Measurements from ENCODE around the gene ACER1. TPM values are rescaled to one million over a fixed set of nuclear protein-coding genes. Genes with fewer than 3 reads are reported as not detected.
A peak's percentile ranks its signal among the peaks of the same experiment; 100 is the strongest.

ACER1 gene
- total and polyA plus RNA-seq, 9 donors: 0.15 to 0.37 (median 0.29) TPM; not detected in 5

DNA sequence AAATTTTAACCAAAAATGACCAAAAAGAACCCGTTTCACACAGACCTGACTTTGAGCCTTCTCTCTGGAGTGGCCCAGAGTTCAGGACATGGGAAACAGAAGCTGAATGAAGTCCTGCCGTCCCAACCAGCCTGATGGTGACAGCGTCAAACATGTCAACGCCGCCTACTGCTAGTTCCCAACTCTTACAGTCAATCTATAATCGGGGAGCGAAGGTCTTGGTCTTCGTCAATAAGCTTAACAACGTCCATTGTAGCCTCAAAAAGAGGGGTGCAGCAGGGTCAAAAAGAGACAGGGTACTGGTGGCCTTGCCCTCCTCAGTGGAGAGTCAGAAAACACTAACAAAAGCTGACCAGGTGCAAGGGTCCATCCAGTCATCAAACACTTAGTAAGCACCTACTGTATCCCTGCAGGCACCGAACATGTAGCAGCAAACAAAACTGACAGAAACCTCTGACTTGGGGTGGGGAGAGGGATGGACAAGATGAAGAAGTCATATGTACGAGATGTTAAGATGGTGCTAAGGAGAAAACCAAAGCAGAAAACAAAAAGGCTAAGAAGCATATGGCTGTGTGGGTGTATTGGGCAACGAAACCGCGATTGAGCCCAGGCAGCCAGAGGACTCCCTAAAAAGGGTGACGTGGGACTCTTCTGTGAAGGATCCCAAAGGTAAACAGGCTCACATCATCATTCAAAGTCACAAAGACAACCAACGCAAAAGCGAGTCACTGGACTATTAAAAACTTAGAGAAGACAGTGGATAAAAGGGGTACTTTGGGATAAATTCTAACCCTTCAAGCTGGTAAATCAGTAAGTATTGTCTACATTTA is 65.6 kb downstream of the ACER1 start:
- Histone ChIP-seq H3K27ac (no peak overlapping the region), H3K27me3 (no peaks in the 10 kb centered on the region), H3K4me1 (ENCODE audit: insufficient read depth) (peaks cover 23% of the 10 kb centered on the region), H3K9me3 (no peaks in the 10 kb centered on the region), H3K4me3 (no peak overlapping the region), H3K36me3 (no peaks in the 10 kb centered on the region)
- WGBS, 3 donors: 89 to 90% (median 89%) methylated on average over 17 of the region's 17 CpGs
- no peak for TF ChIP-seq POLR2A (IDR thresholded peaks at IDR 0.05)
- TF ChIP-seq, protein P1, sequence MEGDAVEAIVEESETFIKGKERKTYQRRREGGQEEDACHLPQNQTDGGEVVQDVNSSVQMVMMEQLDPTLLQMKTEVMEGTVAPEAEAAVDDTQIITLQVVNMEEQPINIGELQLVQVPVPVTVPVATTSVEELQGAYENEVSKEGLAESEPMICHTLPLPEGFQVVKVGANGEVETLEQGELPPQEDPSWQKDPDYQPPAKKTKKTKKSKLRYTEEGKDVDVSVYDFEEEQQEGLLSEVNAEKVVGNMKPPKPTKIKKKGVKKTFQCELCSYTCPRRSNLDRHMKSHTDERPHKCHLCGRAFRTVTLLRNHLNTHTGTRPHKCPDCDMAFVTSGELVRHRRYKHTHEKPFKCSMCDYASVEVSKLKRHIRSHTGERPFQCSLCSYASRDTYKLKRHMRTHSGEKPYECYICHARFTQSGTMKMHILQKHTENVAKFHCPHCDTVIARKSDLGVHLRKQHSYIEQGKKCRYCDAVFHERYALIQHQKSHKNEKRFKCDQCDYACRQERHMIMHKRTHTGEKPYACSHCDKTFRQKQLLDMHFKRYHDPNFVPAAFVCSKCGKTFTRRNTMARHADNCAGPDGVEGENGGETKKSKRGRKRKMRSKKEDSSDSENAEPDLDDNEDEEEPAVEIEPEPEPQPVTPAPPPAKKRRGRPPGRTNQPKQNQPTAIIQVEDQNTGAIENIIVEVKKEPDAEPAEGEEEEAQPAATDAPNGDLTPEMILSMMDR (IDR thresholded peaks at IDR 0.05): no peak
- no peak for TF ChIP-seq EP300 (IDR thresholded peaks at IDR 0.05)
- intact Hi-C loops (cut with DNase I): no loop called here
- peak in 1 of 5 donors; percentile 5 for DNase-seq

DNA sequence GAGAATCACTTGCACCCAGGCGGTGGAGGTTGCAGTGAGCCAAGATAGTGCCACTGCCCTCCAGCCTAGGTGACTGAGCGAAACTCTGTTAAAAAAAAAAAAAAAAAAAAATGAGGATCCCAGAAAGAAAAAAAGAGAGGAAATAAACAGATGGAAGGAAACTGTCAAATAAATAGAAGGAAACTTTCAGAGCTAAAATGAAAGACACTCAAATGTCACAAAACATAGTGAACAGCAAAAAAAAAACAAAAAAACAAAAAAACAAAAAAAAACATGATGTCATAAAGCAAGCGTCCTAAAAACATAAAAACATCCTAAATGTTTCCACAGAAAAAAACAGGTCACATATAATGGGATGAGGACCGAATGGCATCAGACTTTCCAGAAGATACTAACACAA is 68.6 kb downstream of the ACER1 start:
- Histone ChIP-seq H3K27me3 (no peaks in the 10 kb centered on the region), H3K4me1 (ENCODE audit: insufficient read depth) (peaks cover 5% of the 10 kb centered on the region), H3K4me3 (no peak overlapping the region), H3K9me3 (no peaks in the 10 kb centered on the region), H3K36me3 (no peaks in the 10 kb centered on the region), H3K27ac (no peak overlapping the region)
- TF ChIP-seq EP300 (IDR thresholded peaks at IDR 0.05) (no peak), POLR2A (IDR thresholded peaks at IDR 0.05) (no peak)
- TF ChIP-seq, protein P1 (IDR thresholded peaks at IDR 0.05): no peak
- DNase-seq: no peak
- WGBS, 3 donors: 86 to 90% (median 89%) methylated on average over 4 of the region's 4 CpGs
- intact Hi-C loops (cut with DNase I): no loop called here

DNA sequence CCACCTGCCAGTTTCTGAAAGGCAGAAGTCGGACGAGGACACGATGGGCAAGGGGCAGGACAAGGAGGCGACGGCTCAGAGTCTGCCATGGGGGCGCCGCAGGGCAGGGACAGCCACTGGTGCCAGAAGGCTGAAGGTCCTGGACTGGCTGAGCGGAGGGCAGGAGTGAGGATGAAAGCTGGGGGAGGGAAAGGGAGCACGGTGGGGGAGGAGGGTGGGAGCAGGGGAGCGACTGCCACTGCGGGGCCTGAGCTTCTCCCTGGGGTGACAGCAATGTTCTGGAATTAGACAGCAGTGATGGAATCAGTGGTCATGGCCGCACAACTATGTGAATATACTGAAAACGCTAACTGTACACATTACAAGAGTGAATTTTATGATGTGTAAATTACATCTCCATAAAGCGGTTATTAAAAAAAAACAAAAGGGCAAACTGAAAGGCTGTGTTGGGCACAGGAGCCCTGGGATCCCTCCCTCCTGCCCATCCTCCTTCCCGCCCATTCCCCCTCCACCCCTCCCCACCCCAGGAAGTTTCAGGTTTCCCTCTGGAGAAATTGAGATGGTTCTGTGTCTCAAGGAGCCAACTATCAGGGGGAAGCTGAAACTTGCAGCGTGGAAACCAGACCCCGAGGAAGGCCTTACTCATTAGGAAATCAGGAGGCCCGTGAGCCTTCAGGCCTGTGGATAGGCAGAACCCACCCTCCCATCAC is 69.5 kb downstream of the ACER1 start:
- Histone ChIP-seq H3K36me3 (no peaks in the 10 kb centered on the region), H3K4me3 (no peak overlapping the region), H3K4me1 (ENCODE audit: insufficient read depth) (peaks cover 10% of the 10 kb centered on the region), H3K27ac (no peak overlapping the region), H3K9me3 (no peaks in the 10 kb centered on the region), H3K27me3 (no peaks in the 10 kb centered on the region)
- intact Hi-C loops (cut with DNase I): no loop called here
- WGBS, 3 donors: 65 to 74% (median 71%) methylated on average over 18 of the region's 18 CpGs
- no peak for DNase-seq
- TF ChIP-seq, protein P1 (IDR thresholded peaks at IDR 0.05): no peak
- no peak for TF ChIP-seq EP300 (IDR thresholded peaks at IDR 0.05)
- no peak for TF ChIP-seq POLR2A (IDR thresholded peaks at IDR 0.05)

DNA sequence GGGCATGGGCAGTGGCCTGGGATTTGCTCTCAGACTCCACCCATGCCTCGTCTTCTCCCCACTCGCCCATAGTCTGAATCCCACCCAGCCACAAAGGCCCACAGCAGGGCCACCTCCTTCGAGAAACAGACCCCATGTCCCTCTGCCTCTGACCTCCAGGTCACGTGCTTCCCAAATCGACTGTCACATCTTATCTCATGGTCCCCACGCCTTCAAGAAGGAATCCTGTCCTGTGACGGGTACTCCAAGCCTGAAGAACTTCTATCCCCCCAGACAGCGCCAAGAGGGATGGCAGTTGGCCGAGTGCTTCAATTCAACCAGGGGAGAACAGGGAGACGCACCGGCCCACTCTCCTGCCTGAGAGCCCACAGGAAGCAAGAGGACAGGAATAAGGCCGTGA is 70.1 kb downstream of the ACER1 start:
- no peak for TF ChIP-seq EP300 (IDR thresholded peaks at IDR 0.05)
- TF ChIP-seq, protein P1 (IDR thresholded peaks at IDR 0.05): no peak
- no peak for TF ChIP-seq POLR2A (IDR thresholded peaks at IDR 0.05)
- intact Hi-C loops (cut with DNase I): no loop called here
- peaks cover 10% of the 10 kb centered on the region for H3K4me1 ChIP-seq (ENCODE audit: insufficient read depth)
- no peaks in the 10 kb centered on the region for H3K36me3 ChIP-seq
- H3K9me3 ChIP-seq: no peaks in the 10 kb centered on the region
- 73 to 78% (median 75%) methylated on average over 12 of the region's 12 CpGs for WGBS, 3 donors
- DNase-seq: peak in 1 of 5 donors; percentile 31
- H3K27me3 ChIP-seq: no peaks in the 10 kb centered on the region
- no peak overlapping the region for H3K27ac ChIP-seq
- H3K4me3 ChIP-seq: no peak overlapping the region

Measured in ovary (tissue), 9 donors.